PC-3 (cell line): ENCODE data around the gene NME7.

ENCODE experiments used
- CTCF ChIP-seq: fragments of 300-600 bp; sonication (generic); conservative IDR thresholded peaks from 2 replicates; pipeline ENCODE4 v1.5.1; 2017; ENCODE audit warnings: antibody characterized with exemption, low read depth, mild to moderate bottlenecking, low read length
- EZH2 ChIP-seq: fragments of 300-600 bp; sonication (generic); IDR thresholded peaks from one replicate; pipeline ENCODE4 v1.6.1; 2017; ENCODE audit warnings: antibody characterized with exemption, mild to moderate bottlenecking, low read length; ENCODE audit not compliant: unreplicated experiment

- TF ChIP-seq CTCF (peak; percentile 40; the same call in 1 of the 2 replicates), EZH2 (no peak)
These were observed 79.6 kb downstream of the NME7 start for GRCh38 chr1:169288011-169288414.
